ENCODE data around the gene GLRA2.

GLRA2 gene

GRCh38 chrX:14694611-14695010, 165.3 kb downstream of the GLRA2 start:
- no peak for DNase-seq (ENCODE audit: low read depth in 1 of 2, low spot score in 1 of 2)
- no peak overlapping the region for H3K4me3 ChIP-seq (replicated peaks; ENCODE audit: insufficient read depth, low read length)
- no peak overlapping the region for H3K27ac ChIP-seq (replicated peaks)
- TF ChIP-seq REST (IDR thresholded peaks at IDR 0.05; ENCODE audit: insufficient replicate concordance, low read depth) (no peak), POLR2AphosphoS5 (IDR thresholded peaks at IDR 0.05; ENCODE audit: low read depth) (no peak), GABPA (IDR thresholded peaks at IDR 0.05; ENCODE audit: low read depth) (no peak), CTCF (IDR thresholded peaks at IDR 0.05; ENCODE audit: insufficient read depth, low read length) (no peak), SPI1 (IDR thresholded peaks at IDR 0.05; ENCODE audit: borderline replicate concordance, low read depth) (no peak)
- H3K27me3 ChIP-seq (ENCODE audit: insufficient read depth, poor library complexity, severe bottlenecking) = peaks cover 2% of the 10 kb centered on the region

GRCh38 chrX:14697451-14697850, 168.1 kb downstream of the GLRA2 start:
- TF ChIP-seq CTCF (IDR thresholded peaks at IDR 0.05; ENCODE audit: insufficient read depth, low read length) (peak; percentile 5), POLR2AphosphoS5 (IDR thresholded peaks at IDR 0.05; ENCODE audit: low read depth) (no peak), SPI1 (IDR thresholded peaks at IDR 0.05; ENCODE audit: borderline replicate concordance, low read depth) (no peak)
- DNase-seq (ENCODE audit: low read depth in 1 of 2, low spot score in 1 of 2) = peak in 1 of 2 experiments; percentile 41
- no peak overlapping the region for H3K4me3 ChIP-seq (replicated peaks; ENCODE audit: insufficient read depth, low read length)
- H3K27ac ChIP-seq (replicated peaks) = no peak overlapping the region
- H3K27me3 ChIP-seq (ENCODE audit: insufficient read depth, poor library complexity, severe bottlenecking) = peaks cover 2% of the 10 kb centered on the region

- Histone ChIP-seq H3K27me3 (ENCODE audit: insufficient read depth, poor library complexity, severe bottlenecking) (peaks cover 2% of the 10 kb centered on the region), H3K4me3 (replicated peaks; ENCODE audit: insufficient read depth, low read length) (no peak overlapping the region), H3K27ac (replicated peaks) (no peak overlapping the region)
- DNase-seq (ENCODE audit: low read depth in 1 of 2, low spot score in 1 of 2) = no peak
- TF ChIP-seq POLR2AphosphoS5 (IDR thresholded peaks at IDR 0.05; ENCODE audit: low read depth) (no peak), CTCF (IDR thresholded peaks at IDR 0.05; ENCODE audit: insufficient read depth, low read length) (no peak), SPI1 (IDR thresholded peaks at IDR 0.05; ENCODE audit: borderline replicate concordance, low read depth) (no peak), REST (IDR thresholded peaks at IDR 0.05; ENCODE audit: insufficient replicate concordance, low read depth) (no peak), GABPA (IDR thresholded peaks at IDR 0.05; ENCODE audit: low read depth) (no peak)
Observed at GRCh38 chrX:14698790-14699189, 169.5 kb downstream of the GLRA2 start.

GRCh38 chrX:14700982-14701381, 171.6 kb downstream of the GLRA2 start:
- no peak overlapping the region for H3K27ac ChIP-seq (replicated peaks)
- TF ChIP-seq CTCF (IDR thresholded peaks at IDR 0.05; ENCODE audit: insufficient read depth, low read length) (no peak), SPI1 (IDR thresholded peaks at IDR 0.05; ENCODE audit: borderline replicate concordance, low read depth) (no peak), POLR2AphosphoS5 (IDR thresholded peaks at IDR 0.05; ENCODE audit: low read depth) (no peak), REST (IDR thresholded peaks at IDR 0.05; ENCODE audit: insufficient replicate concordance, low read depth) (no peak), GABPA (IDR thresholded peaks at IDR 0.05; ENCODE audit: low read depth) (no peak)
- DNase-seq (ENCODE audit: low read depth in 1 of 2, low spot score in 1 of 2) = no peak

More at GRCh38 chrX:14700982-14701381, 171.6 kb downstream of the GLRA2 start:
- Histone ChIP-seq H3K27me3 (ENCODE audit: insufficient read depth, poor library complexity, severe bottlenecking) (no peaks in the 10 kb centered on the region), H3K4me3 (replicated peaks; ENCODE audit: insufficient read depth, low read length) (no peak overlapping the region)

All from HL-60 (cell line).